Neural progenitor cell (in vitro differentiated cells): ENCODE data around the gene KLK2. TPM values are rescaled to one million over a fixed set of nuclear protein-coding genes. Genes with fewer than 3 reads are reported as not detected.
A peak's percentile ranks its signal among the peaks of the same experiment; 100 is the strongest.

Experiments used
- DNase-seq: peaks from one replicate; pipeline ENCODE4 v3.0.0-alpha.2; 2016; ENCODE audit warnings: low spot score
- H2AFZ ChIP-seq: fragments of 200-600 bp; sonication (generic); replicated peaks from 2 replicates; pipeline ENCODE4 v1.6.1; 2016; ENCODE audit warnings: antibody characterized with exemption
- H3F3A ChIP-seq: fragments of 200-600 bp; sonication (generic); 2 replicates; pipeline ENCODE4 v1.6.1; 2016; ENCODE audit warnings: antibody characterized with exemption, low read depth
- H3K27ac ChIP-seq: fragments of 200-600 bp; sonication (generic); 2 replicates; pipeline ENCODE4 v1.5.1; 2016; ENCODE audit warnings: mild to moderate bottlenecking
- H3K27me3 ChIP-seq: fragments of 200-600 bp; sonication (generic); 2 replicates; pipeline ENCODE4 v1.6.1; 2016; ENCODE audit warnings: mild to moderate bottlenecking, moderate library complexity
- H3K36me3 ChIP-seq: fragments of 200-600 bp; sonication (generic); 2 replicates; pipeline ENCODE4 v1.5.1; 2016
- H3K4me1 ChIP-seq: fragments of 200-600 bp; sonication (generic); 2 replicates; pipeline ENCODE4 v1.6.1; 2016; ENCODE audit warnings: mixed run types
- H3K4me2 ChIP-seq: fragments of 200-600 bp; sonication (generic); 2 replicates; pipeline ENCODE4 v1.6.1; 2016
- H3K4me3 ChIP-seq: fragments of 200-600 bp; sonication (generic); 2 replicates; pipeline ENCODE4 v1.5.1; 2016
- H3K79me2 ChIP-seq: fragments of 200-600 bp; sonication (generic); 2 replicates; pipeline ENCODE4 v1.6.1; 2016; ENCODE audit warnings: low read depth
- H3K9ac ChIP-seq: fragments of 200-600 bp; sonication (generic); 2 replicates; pipeline ENCODE4 v1.6.1; 2016
- H3K9me3 ChIP-seq: fragments of 200-600 bp; sonication (generic); 2 replicates; pipeline ENCODE4 v1.5.1; 2016; ENCODE audit warnings: low read depth
- H4K20me1 ChIP-seq: fragments of 200-600 bp; sonication (generic); 2 replicates; pipeline ENCODE4 v1.6.1; 2016; ENCODE audit warnings: low read depth
- H3K27ac Mint-ChIP-seq: 3 replicates; pipeline ENCODE4 v1.8.0; 2021; ENCODE audit warnings: mixed read lengths
- H3K27me3 Mint-ChIP-seq: 2 replicates; pipeline ENCODE4 v1.8.0; 2022; ENCODE audit warnings: low read depth, mild to moderate bottlenecking, inconsistent platforms, moderate library complexity, mixed read lengths; ENCODE audit not compliant: insufficient read depth
- H3K36me3 Mint-ChIP-seq: 3 replicates; pipeline ENCODE4 v1.8.0; 2021; ENCODE audit warnings: mixed read lengths
- H3K4me1 Mint-ChIP-seq: 3 replicates; pipeline ENCODE4 v1.8.0; 2021; ENCODE audit warnings: mixed read lengths
- H3K4me3 Mint-ChIP-seq: 3 replicates; pipeline ENCODE4 v1.8.0; 2021; ENCODE audit warnings: mild to moderate bottlenecking, moderate library complexity, mixed read lengths
- H3K9me3 Mint-ChIP-seq: 3 replicates; pipeline ENCODE4 v1.8.0; 2020; ENCODE audit warnings: mixed read lengths
- EZH2 ChIP-seq: fragments of 200-600 bp; sonication (generic); IDR thresholded peaks from 2 replicates; pipeline ENCODE4 v1.6.1; 2017; ENCODE audit warnings: antibody characterized with exemption, mild to moderate bottlenecking, moderate library complexity
- EZH2phosphoT487 ChIP-seq: fragments of 200-600 bp; sonication (generic); IDR thresholded peaks from 2 replicates; pipeline ENCODE4 v1.6.1; 2017; ENCODE audit warnings: antibody characterized with exemption
- total RNA-seq: library from RNA; depleted of rRNA; stranded (reverse); fragments of >200 nt; gene quantifications from 2 replicates; pipeline ENCODE4 v1.2.3, GENCODE V29; 2015; ENCODE audit warnings: low replicate concordance
- TF ChIP-seq, protein P1 (sequence below): fragments of 200-600 bp; sonication (generic); IDR thresholded peaks from 2 replicates; pipeline ENCODE4 v1.5.1; 2017; ENCODE audit warnings: antibody characterized with exemption, mild to moderate bottlenecking

KLK2 gene
- total RNA-seq, 1 donor from 2014 or later: not detected

DNA sequence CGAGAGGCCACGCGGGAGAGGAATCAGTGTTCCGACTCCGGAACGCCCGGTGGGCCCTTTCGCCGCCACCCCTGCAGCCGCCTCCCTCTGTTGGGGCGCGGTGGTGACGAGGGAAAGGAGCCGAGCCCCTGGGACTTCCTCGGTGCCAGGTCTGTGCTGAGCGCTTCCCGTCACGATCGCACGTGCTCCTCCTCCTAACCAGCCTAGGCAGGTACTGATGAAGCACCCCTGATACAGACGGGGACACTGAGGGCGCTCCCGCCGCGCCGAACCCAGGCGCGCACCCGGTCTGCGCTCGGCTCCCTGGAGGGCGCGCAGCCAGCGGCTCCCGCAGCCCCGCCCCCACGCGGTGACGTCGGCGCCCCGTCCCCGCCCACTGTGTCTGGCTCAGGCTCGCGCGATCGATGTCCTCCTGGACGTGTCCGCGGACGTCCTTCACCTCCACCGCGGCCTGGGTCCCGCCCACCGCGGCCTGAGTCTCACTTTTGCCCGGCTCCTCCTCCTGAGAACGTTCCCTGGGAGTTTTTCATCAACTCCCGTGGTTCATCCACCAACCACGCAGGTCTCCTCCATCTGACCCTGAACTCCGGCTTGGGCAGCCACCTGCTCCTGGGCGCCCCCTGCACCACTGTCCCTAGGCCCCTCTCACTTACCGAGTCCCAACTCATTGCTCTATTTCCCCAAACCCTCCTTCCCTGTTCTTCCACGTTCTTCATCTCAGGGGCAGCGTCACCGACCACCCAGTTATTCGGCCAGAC, 37.3 kb upstream of the KLK2 start:
- Mint-ChIP-seq H3K27ac (peak overlapping the region; percentile 81), H3K27me3 (peaks cover 41% of the 10 kb centered on the region), H3K9me3 (peaks cover 4% of the 10 kb centered on the region), H3K36me3 (peaks cover 2% of the 10 kb centered on the region), H3K4me3 (peak overlapping the region; percentile 91), H3K4me1 (peaks cover 10% of the 10 kb centered on the region)
- Histone ChIP-seq H3K27me3 (peaks cover 80% of the 10 kb centered on the region), H3K79me2 (no peaks in the 10 kb centered on the region), H2AFZ (peak overlapping the region; percentile 94), H3K27ac (no peak overlapping the region), H4K20me1 (no peaks in the 10 kb centered on the region), H3F3A (no peaks in the 10 kb centered on the region), H3K4me2 (peak overlapping the region; percentile 82), H3K4me3 (peak overlapping the region; percentile 61), H3K9ac (no peak overlapping the region), H3K4me1 (no peaks in the 10 kb centered on the region), H3K36me3 (no peaks in the 10 kb centered on the region), H3K9me3 (no peaks in the 10 kb centered on the region)
- peak; percentile 79 for DNase-seq
- TF ChIP-seq, protein P1, sequence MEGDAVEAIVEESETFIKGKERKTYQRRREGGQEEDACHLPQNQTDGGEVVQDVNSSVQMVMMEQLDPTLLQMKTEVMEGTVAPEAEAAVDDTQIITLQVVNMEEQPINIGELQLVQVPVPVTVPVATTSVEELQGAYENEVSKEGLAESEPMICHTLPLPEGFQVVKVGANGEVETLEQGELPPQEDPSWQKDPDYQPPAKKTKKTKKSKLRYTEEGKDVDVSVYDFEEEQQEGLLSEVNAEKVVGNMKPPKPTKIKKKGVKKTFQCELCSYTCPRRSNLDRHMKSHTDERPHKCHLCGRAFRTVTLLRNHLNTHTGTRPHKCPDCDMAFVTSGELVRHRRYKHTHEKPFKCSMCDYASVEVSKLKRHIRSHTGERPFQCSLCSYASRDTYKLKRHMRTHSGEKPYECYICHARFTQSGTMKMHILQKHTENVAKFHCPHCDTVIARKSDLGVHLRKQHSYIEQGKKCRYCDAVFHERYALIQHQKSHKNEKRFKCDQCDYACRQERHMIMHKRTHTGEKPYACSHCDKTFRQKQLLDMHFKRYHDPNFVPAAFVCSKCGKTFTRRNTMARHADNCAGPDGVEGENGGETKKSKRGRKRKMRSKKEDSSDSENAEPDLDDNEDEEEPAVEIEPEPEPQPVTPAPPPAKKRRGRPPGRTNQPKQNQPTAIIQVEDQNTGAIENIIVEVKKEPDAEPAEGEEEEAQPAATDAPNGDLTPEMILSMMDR: peak; percentile 10
- peak; percentile 52 for TF ChIP-seq EZH2phosphoT487
- TF ChIP-seq EZH2: no peak

DNA sequence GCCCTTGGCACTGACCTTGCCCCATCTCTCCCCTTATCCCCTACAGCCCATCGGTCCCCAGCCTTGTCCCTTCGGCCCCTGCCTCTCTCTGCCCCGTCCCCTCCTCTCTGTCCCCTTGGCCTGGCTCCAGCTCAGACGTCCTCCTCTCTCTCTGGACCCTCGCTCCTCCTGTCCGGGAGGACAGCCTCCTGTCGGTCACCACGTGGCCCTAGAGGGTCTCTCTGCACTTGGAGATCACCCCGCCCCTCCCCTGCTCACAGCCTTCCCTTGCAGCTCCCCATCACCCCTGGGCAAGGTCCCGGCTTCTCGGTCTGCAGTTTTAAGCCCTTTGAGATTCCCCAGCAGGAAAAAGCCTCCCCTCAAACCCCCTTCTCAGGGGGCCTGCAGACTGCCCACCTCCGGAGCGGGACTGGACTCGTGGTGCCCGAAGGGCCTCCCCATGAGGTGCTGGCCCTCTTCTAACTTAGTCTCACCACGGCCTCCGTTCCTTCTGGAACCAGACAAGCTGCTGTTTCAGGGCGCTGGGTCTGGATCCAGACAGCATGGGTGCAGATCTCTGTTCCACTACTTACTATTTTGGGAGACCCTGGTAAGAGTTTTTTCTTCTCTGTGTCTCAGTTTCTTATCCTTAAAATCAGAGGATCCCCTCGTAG, 36.6 kb upstream of the KLK2 start:
- TF ChIP-seq EZH2 (no peak), EZH2phosphoT487 (no peak)
- TF ChIP-seq, protein P1: no peak
- H3K27ac ChIP-seq: no peak overlapping the region
- no peak for DNase-seq
- Mint-ChIP-seq H3K4me1 (peaks cover 10% of the 10 kb centered on the region), H3K9me3 (peaks cover 4% of the 10 kb centered on the region), H3K27me3 (peaks cover 40% of the 10 kb centered on the region), H3K27ac (peak overlapping the region; percentile 81), H3K4me3 (peak overlapping the region; percentile 91), H3K36me3 (peaks cover 2% of the 10 kb centered on the region)
- H3F3A ChIP-seq: no peaks in the 10 kb centered on the region
- no peaks in the 10 kb centered on the region for H3K9me3 ChIP-seq
- H3K4me3 ChIP-seq: peak overlapping the region; percentile 61
- no peak overlapping the region for H2AFZ ChIP-seq
- H3K79me2 ChIP-seq: no peaks in the 10 kb centered on the region
- no peaks in the 10 kb centered on the region for H4K20me1 ChIP-seq
- H3K27me3 ChIP-seq: peaks cover 87% of the 10 kb centered on the region
- H3K9ac ChIP-seq: no peak overlapping the region
- no peaks in the 10 kb centered on the region for H3K36me3 ChIP-seq
- H3K4me2 ChIP-seq: peak overlapping the region; percentile 82
- no peaks in the 10 kb centered on the region for H3K4me1 ChIP-seq

GRCh38 chr19:50837300-50837699, 35.9 kb upstream of the KLK2 start:
- no peak for DNase-seq
- Histone ChIP-seq H3K9me3 (no peaks in the 10 kb centered on the region), H3K4me2 (no peak overlapping the region), H3K9ac (no peak overlapping the region), H3K27me3 (peaks cover 90% of the 10 kb centered on the region), H3K79me2 (no peaks in the 10 kb centered on the region), H3K4me1 (no peaks in the 10 kb centered on the region), H3K4me3 (no peak overlapping the region), H4K20me1 (no peaks in the 10 kb centered on the region), H3F3A (no peaks in the 10 kb centered on the region), H2AFZ (no peak overlapping the region), H3K27ac (no peak overlapping the region), H3K36me3 (no peaks in the 10 kb centered on the region)
- H3K27me3 Mint-ChIP-seq: peaks cover 40% of the 10 kb centered on the region
- peaks cover 8% of the 10 kb centered on the region for H3K9me3 Mint-ChIP-seq
- TF ChIP-seq EZH2phosphoT487 (no peak), EZH2 (no peak)
- TF ChIP-seq, protein P1: no peak
- peak overlapping the region; percentile 1 for H3K4me3 Mint-ChIP-seq
- peaks cover 2% of the 10 kb centered on the region for H3K36me3 Mint-ChIP-seq
- H3K4me1 Mint-ChIP-seq: peaks cover 10% of the 10 kb centered on the region
- no peak overlapping the region for H3K27ac Mint-ChIP-seq
